ENCODE results near the gene TSPAN11.

TSPAN11 gene, protein sequence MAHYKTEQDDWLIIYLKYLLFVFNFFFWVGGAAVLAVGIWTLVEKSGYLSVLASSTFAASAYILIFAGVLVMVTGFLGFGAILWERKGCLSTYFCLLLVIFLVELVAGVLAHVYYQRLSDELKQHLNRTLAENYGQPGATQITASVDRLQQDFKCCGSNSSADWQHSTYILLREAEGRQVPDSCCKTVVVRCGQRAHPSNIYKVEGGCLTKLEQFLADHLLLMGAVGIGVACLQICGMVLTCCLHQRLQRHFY

DNA sequence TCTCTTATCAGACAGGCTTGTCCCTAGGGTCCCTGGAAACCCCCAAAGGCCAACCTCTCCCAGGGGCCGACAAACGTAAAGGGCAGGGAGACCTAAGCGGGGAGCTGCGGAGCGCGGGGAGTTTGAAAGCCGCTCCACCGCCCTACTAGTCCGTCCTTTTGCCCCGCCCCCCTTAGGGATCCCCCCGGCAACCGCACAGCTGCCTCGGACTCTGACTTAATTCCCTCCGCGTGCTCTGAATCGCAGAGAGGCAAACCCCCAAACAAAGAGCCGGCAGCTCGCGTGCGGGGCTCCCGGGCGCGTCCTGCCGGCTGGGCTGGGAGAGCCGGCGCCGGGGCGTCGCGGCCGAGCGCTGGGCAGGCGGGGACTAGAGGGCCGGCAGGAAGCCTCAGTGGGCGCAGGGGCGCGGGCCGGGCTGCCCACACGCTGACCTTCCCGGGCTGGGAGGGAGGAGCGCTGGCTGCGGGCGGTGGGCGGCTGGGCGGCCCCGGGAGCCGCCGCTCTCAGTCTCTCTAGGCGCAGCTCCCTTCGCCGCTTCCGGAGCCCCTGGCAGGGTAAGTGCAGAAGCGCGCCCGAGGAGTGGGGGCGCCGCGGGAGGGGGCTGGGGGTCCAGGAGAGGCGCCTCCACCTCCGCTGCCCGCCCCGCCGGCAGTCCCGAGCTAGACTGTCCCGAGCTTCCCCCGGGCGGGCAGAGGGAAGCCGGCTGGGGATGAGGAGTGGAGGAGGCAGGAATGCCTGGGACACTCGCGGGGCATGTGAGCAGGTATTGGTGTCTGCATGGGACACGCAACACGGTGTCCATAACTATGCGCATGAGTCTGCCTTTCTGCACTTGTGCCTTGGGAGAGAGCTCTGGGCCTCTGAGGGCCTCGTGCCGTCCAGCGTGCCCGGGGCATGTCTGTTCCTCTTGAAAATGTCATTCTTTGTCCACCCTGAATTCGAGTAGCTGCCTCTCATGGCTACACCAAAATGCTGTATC is at the start of gene TSPAN11:
Gene TSPAN11 (plus strand): TSS at position 506 of the 979 bp plus-strand sequence. CDS start 27,244 bp downstream, outside the sequence.
- peak; percentile 72 for DNase-seq (ENCODE audit: low spot score)
- in situ Hi-C loops (cut with MboI; ENCODE audit: low sequenced_read_pairs, unreplicated experiment): no loop called here
- TF ChIP-seq, protein P1, sequence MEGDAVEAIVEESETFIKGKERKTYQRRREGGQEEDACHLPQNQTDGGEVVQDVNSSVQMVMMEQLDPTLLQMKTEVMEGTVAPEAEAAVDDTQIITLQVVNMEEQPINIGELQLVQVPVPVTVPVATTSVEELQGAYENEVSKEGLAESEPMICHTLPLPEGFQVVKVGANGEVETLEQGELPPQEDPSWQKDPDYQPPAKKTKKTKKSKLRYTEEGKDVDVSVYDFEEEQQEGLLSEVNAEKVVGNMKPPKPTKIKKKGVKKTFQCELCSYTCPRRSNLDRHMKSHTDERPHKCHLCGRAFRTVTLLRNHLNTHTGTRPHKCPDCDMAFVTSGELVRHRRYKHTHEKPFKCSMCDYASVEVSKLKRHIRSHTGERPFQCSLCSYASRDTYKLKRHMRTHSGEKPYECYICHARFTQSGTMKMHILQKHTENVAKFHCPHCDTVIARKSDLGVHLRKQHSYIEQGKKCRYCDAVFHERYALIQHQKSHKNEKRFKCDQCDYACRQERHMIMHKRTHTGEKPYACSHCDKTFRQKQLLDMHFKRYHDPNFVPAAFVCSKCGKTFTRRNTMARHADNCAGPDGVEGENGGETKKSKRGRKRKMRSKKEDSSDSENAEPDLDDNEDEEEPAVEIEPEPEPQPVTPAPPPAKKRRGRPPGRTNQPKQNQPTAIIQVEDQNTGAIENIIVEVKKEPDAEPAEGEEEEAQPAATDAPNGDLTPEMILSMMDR (IDR thresholded peaks at IDR 0.05; ENCODE audit: borderline replicate concordance, control extremely low read depth, extremely low read depth, insufficient read depth, missing control alignments): no peak

DNA sequence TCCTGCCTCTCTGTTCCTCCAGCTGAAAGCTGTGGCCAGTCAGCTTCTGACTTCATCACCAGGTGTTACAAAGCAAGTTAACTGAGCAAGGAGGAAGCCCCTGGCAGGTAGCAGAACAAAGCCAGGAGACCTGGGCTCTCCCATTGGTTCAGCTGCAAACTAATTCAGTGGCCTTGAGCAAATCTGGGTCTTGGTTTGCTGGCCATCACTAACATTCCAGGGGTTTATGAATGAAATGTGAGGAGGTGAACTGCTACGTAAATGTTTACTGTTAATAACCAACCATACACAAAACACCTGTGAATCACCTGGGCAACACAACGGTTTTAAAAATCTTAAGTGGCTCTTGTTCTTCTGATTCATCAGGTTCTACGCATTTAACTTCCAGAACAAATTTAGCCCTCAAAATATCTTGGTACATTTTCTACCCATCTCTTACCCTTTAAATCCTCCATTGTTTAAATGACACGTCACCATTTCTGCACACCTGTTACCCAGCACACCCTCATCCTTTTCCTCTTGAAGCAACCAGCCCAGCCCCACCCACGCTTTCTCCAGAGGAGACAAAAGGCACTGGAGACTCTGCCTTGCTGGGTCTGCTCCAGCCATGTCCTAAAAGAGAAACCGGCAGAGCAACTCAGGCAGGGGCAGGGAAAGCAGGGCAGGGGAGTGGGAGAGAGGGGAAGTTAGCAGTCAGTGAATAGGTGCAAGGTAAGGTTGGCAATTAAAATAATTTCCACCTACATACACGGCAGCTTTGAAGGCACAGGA is 49.3 kb upstream of the TSPAN11 start:
- in situ Hi-C loops (cut with MboI; ENCODE audit: low sequenced_read_pairs, unreplicated experiment): no loop called here
- no peak for DNase-seq (ENCODE audit: low spot score)
- TF ChIP-seq, protein P1 (IDR thresholded peaks at IDR 0.05; ENCODE audit: borderline replicate concordance, control extremely low read depth, extremely low read depth, insufficient read depth, missing control alignments): no peak

DNA sequence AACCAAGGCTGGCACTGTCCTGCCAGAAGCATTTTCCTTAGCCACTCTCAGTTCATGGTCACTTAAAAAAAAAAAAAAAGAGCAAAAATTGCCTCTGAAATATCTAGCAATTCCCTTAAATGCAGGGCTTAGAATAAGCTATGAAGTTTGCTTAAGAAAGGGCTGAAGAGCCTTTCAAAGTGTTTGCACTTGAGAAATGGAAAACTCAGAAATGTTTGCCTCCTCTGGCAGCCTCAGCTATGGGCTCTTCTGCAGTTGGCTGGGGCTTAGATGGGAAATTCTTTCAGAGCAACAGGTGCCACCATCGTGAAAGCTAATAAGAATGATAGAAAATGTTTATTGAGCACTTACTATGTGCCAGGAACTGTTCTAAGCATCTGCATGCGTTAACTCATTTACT is 48.5 kb upstream of the TSPAN11 start:
- in situ Hi-C loops (cut with MboI; ENCODE audit: low sequenced_read_pairs, unreplicated experiment): no loop called here
- DNase-seq (ENCODE audit: low spot score): no peak
- TF ChIP-seq, protein P1 (IDR thresholded peaks at IDR 0.05; ENCODE audit: borderline replicate concordance, control extremely low read depth, extremely low read depth, insufficient read depth, missing control alignments): no peak

DNA sequence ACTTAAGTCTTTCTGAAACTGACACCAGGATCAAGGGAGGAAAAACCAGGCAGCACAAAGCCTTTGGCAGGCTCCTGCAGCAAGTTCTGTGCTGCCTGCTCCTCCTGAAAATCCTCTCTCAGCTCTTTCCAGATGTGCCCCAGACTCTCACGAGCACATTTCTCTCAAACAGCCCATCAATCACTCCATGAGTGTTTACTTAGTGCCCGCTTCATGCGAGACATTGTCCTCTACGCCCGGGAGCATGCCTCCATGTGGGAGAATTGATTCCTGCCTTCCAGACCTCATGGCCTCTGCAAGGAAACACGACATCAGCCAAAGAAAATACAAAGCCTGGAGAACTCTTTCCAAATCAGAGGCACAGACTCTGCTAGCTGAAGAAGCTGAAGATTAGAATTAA is 46.5 kb upstream of the TSPAN11 start:
- TF ChIP-seq, protein P1 (IDR thresholded peaks at IDR 0.05; ENCODE audit: borderline replicate concordance, control extremely low read depth, extremely low read depth, insufficient read depth, missing control alignments): no peak
- in situ Hi-C loops (cut with MboI; ENCODE audit: low sequenced_read_pairs, unreplicated experiment): no loop called here
- DNase-seq (ENCODE audit: low spot score): no peak

DNA sequence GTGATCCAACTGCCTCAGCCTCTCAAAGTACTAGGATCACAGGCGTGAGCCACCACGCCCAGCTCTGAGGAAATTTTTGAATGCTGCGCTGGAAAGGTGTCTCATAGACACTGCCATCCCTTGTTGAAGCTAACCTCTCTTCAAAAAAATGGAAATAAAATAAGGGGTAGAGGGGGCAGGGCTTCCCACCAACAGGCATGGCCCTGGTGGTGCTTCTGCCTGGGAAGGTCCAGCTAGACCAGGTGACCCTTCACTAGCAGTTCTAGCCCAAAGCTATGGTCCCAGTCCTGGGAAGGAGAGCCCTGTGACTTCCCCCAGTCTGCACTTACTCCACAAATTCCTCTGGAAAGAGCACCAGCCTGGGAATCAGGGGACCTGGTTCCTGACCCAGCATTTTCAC is 45.7 kb upstream of the TSPAN11 start:
- TF ChIP-seq, protein P1 (IDR thresholded peaks at IDR 0.05; ENCODE audit: borderline replicate concordance, control extremely low read depth, extremely low read depth, insufficient read depth, missing control alignments): no peak
- DNase-seq (ENCODE audit: low spot score): no peak
- in situ Hi-C loops (cut with MboI; ENCODE audit: low sequenced_read_pairs, unreplicated experiment): no loop called here

DNA sequence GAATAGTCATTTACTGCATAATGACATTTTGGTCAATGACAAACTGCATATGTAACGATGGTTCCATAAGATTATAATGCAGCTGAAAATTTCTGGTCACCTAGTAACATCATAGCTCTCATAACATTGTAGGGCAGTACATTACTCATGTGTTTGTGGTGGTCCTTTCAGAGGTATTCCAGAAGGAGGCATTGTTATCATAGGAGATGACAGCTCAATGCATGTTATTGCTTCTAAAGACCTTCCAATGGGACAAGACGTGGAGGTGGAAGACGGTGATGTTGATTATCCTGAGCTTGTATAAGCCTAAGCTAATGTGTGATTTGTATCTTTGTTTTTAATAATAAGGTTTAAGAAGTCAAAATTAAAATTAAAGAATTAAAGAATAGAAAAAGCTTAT is 43.8 kb upstream of the TSPAN11 start:
- TF ChIP-seq, protein P1 (IDR thresholded peaks at IDR 0.05; ENCODE audit: borderline replicate concordance, control extremely low read depth, extremely low read depth, insufficient read depth, missing control alignments): no peak
- no peak for DNase-seq (ENCODE audit: low spot score)
- in situ Hi-C loops (cut with MboI; ENCODE audit: low sequenced_read_pairs, unreplicated experiment): no loop called here

Data from GM13976 (cell line).